HL-60 (cell line): ENCODE data around the gene SENP3.
"Not testable (repeated sequence)": the region's sequence is repeated elsewhere in the genome, so short reads cannot be mapped to it uniquely, and the experiment has no call there.

Experiments
- DNase-seq, 2 experiments: peaks; one replicate each; pipeline ENCODE4 v3.0.0-alpha.2; 2010 to 2020; ENCODE audit warnings: low read depth in 1 of 2, low spot score in 1 of 2
- H3K27ac ChIP-seq: fragments of 250-450 bp; sonication (Bioruptor Pico); replicated peaks from 2 replicates; pipeline ENCODE4 v1.5.1; 2020; ENCODE audit warnings: mild to moderate bottlenecking, moderate library complexity
- H3K27me3 ChIP-seq: fragments of 250-450 bp; sonication (Bioruptor Pico); 2 replicates; pipeline ENCODE4 v1.5.1; 2021; ENCODE audit warnings: mild to moderate bottlenecking, moderate library complexity; ENCODE audit not compliant: insufficient read depth, poor library complexity, severe bottlenecking
- H3K4me3 ChIP-seq: replicated peaks from 2 replicates; pipeline ENCODE4 v1.5.1; 2011; ENCODE audit warnings: mild to moderate bottlenecking, control low read depth, low read length; ENCODE audit not compliant: insufficient read depth
- GABPA ChIP-seq: IDR thresholded peaks from 2 replicates; pipeline ENCODE4 v1.6.1; 2012; ENCODE audit warnings: low read depth
- POLR2AphosphoS5 ChIP-seq: IDR thresholded peaks from 2 replicates; pipeline ENCODE4 v1.6.1; 2012; ENCODE audit warnings: low read depth
- REST ChIP-seq: IDR thresholded peaks from 2 replicates; pipeline ENCODE4 v1.6.1; 2012; ENCODE audit warnings: low read depth; ENCODE audit not compliant: insufficient replicate concordance
- SPI1 ChIP-seq: IDR thresholded peaks from 2 replicates; pipeline ENCODE4 v1.6.1; 2012; ENCODE audit warnings: low read depth, mild to moderate bottlenecking, borderline replicate concordance
- TF ChIP-seq, protein P1 (sequence below): IDR thresholded peaks from one replicate; pipeline ENCODE4 v1.5.1; 2011; ENCODE audit warnings: low read length, control low read depth, inconsistent platforms; ENCODE audit not compliant: insufficient read depth

Gene SENP3

GRCh38 chr17:7592422-7593021, 30.8 kb downstream of the SENP3 start:
- Histone ChIP-seq H3K27ac (no peak overlapping the region), H3K4me3 (no peak overlapping the region), H3K27me3 (no peaks in the 10 kb centered on the region)
- TF ChIP-seq REST (no peak), POLR2AphosphoS5 (no peak), GABPA (no peak), SPI1 (no peak)
- TF ChIP-seq, protein P1, sequence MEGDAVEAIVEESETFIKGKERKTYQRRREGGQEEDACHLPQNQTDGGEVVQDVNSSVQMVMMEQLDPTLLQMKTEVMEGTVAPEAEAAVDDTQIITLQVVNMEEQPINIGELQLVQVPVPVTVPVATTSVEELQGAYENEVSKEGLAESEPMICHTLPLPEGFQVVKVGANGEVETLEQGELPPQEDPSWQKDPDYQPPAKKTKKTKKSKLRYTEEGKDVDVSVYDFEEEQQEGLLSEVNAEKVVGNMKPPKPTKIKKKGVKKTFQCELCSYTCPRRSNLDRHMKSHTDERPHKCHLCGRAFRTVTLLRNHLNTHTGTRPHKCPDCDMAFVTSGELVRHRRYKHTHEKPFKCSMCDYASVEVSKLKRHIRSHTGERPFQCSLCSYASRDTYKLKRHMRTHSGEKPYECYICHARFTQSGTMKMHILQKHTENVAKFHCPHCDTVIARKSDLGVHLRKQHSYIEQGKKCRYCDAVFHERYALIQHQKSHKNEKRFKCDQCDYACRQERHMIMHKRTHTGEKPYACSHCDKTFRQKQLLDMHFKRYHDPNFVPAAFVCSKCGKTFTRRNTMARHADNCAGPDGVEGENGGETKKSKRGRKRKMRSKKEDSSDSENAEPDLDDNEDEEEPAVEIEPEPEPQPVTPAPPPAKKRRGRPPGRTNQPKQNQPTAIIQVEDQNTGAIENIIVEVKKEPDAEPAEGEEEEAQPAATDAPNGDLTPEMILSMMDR, result no peak
- DNase-seq, result no peak

GRCh38 chr17:7593296-7593695, 31.6 kb downstream of the SENP3 start:
- Histone ChIP-seq H3K27me3 (no peaks in the 10 kb centered on the region), H3K27ac (no peak overlapping the region), H3K4me3 (no peak overlapping the region)
- TF ChIP-seq POLR2AphosphoS5, result no peak
- no peak for TF ChIP-seq REST
- no peak for DNase-seq

DNA sequence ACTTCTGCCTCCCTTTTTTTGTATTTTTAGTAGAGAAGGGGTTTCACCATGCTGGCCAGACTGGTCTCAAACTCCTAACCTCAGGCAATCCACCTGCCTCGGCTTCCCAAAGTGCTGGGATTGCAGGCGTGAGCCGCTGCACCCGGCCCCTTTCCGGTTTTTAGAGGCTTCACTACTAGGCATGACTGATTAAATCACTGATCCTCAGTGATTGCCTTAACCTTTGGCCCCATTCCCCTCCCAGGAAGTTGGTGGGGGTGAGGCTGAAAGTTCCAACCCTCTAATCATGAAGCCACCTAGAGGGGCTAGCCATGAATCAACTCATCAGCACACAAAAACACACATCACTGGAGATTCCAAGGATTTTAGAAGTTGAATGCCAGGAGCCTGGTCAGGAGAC, 35.8 kb downstream of the SENP3 start:
- not testable (repeated sequence) for H3K27ac ChIP-seq, DNase-seq, H3K4me3 ChIP-seq, H3K27me3 ChIP-seq

- TF ChIP-seq POLR2AphosphoS5, result no peak
- no peak for TF ChIP-seq SPI1
- no peak for TF ChIP-seq GABPA
- no peak for TF ChIP-seq REST
- TF ChIP-seq, protein P1, result no peak
- no peak overlapping the region for H3K27ac ChIP-seq
- no peak overlapping the region for H3K4me3 ChIP-seq
- H3K27me3 ChIP-seq, result no peaks in the 10 kb centered on the region
- DNase-seq, result no peak
These were observed 44.6 kb downstream of the SENP3 start for GRCh38 chr17:7606280-7606679.
